Activated B cell treated with CpG ODN at 0.5 μM for 24 hours (primary cell): ENCODE data around the gene DUSP8. TPM values are rescaled to one million over a fixed set of nuclear protein-coding genes. Genes with fewer than 3 reads are reported as not detected.
"Not testable (repeated sequence)": the region's sequence is repeated elsewhere in the genome, so short reads cannot be mapped to it uniquely, and the experiment has no call there.

ENCODE experiments used
- ATAC-seq: fragments of 200-7000 bp; cut with Tn5 transposase; one replicate; pipeline ENCODE4 v1.10.0; 2021; ENCODE audit warnings: low read depth, mild to moderate bottlenecking, moderate library complexity
- CTCF ChIA-PET: fragments of 350-600 bp; sonication (Branson Sonifier 250); formaldehyde crosslinking; loops from one replicate; lab custom pipeline; 2021; ENCODE audit warnings: antibody characterized with exemption; lab: Charles Lee
- POLR2A ChIA-PET: fragments of 350-600 bp; sonication (Branson Sonifier 250); formaldehyde crosslinking; loops from one replicate; lab custom pipeline; 2021; ENCODE audit warnings: antibody characterized with exemption; lab: Charles Lee
- DNase-seq: peaks from one replicate; pipeline ENCODE4 v3.0.0; 2022
- H3K27ac Mint-ChIP-seq: one replicate; pipeline ENCODE4 v1.8.0; 2020; ENCODE audit warnings: mixed read lengths
- H3K27me3 Mint-ChIP-seq: one replicate; pipeline ENCODE4 v1.8.0; 2021; ENCODE audit warnings: mixed read lengths
- H3K36me3 Mint-ChIP-seq: one replicate; pipeline ENCODE4 v1.8.0; 2021; ENCODE audit warnings: low read depth, mixed read lengths
- H3K4me1 Mint-ChIP-seq: one replicate; pipeline ENCODE4 v1.8.0; 2021; ENCODE audit warnings: mixed read lengths
- H3K4me3 Mint-ChIP-seq: one replicate; pipeline ENCODE4 v1.8.0; 2020; ENCODE audit warnings: mild to moderate bottlenecking, mixed read lengths
- H3K9me3 Mint-ChIP-seq: one replicate; pipeline ENCODE4 v1.8.0; 2020; ENCODE audit warnings: mixed read lengths
- intact Hi-C: fragments of 100-400 bp; cut with micrococcal nuclease; formaldehyde crosslinking; loops from one replicate; pipeline ENCODE4 v1.15.1; 2024
- total RNA-seq: library from RNA; stranded (reverse); gene quantifications from 2 replicates; pipeline ENCODE4 v1.2.3, GENCODE V29; 2022
- TF ChIP-seq, protein P1 (sequence below): fragments of 200-600 bp; IDR thresholded peaks from one replicate; pipeline ENCODE4 v1.8.0; 2022; ENCODE audit warnings: antibody characterized with exemption, mild to moderate bottlenecking

DUSP8 gene
- total RNA-seq, 1 donor from 2014 or later = 1.3 TPM

- Mint-ChIP-seq H3K4me3 (no peak overlapping the region), H3K27ac (no peak overlapping the region), H3K27me3 (peaks cover 15% of the 10 kb centered on the region), H3K9me3 (no peaks in the 10 kb centered on the region), H3K4me1 (peaks cover 21% of the 10 kb centered on the region), H3K36me3 (no peaks in the 10 kb centered on the region)
- DNase-seq (no peak), ATAC-seq (no peak)
- CTCF ChIA-PET = no interaction called here
- intact Hi-C loops = no loop called here
- TF ChIP-seq, protein P1, sequence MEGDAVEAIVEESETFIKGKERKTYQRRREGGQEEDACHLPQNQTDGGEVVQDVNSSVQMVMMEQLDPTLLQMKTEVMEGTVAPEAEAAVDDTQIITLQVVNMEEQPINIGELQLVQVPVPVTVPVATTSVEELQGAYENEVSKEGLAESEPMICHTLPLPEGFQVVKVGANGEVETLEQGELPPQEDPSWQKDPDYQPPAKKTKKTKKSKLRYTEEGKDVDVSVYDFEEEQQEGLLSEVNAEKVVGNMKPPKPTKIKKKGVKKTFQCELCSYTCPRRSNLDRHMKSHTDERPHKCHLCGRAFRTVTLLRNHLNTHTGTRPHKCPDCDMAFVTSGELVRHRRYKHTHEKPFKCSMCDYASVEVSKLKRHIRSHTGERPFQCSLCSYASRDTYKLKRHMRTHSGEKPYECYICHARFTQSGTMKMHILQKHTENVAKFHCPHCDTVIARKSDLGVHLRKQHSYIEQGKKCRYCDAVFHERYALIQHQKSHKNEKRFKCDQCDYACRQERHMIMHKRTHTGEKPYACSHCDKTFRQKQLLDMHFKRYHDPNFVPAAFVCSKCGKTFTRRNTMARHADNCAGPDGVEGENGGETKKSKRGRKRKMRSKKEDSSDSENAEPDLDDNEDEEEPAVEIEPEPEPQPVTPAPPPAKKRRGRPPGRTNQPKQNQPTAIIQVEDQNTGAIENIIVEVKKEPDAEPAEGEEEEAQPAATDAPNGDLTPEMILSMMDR = no peak
- POLR2A ChIA-PET = interaction anchor here (1.2 kb wide), 1 partner anchor 251 kb away, joined by 3 read pairs; no protein-coding TSS in a partner anchor
These were observed 32.6 kb upstream of the DUSP8 start for GRCh38 chr11:1604711-1605110.

- Mint-ChIP-seq H3K9me3 (no peaks in the 10 kb centered on the region), H3K27me3 (peaks cover 15% of the 10 kb centered on the region), H3K36me3 (no peaks in the 10 kb centered on the region), H3K4me3 (no peak overlapping the region), H3K27ac (no peak overlapping the region), H3K4me1 (peaks cover 21% of the 10 kb centered on the region)
- ATAC-seq (no peak), DNase-seq (no peak)
- intact Hi-C loops = no loop called here
- TF ChIP-seq, protein P1 = no peak
- CTCF ChIA-PET = no interaction called here
- POLR2A ChIA-PET = no interaction called here
These were observed 32.1 kb upstream of the DUSP8 start for GRCh38 chr11:1604181-1604580.

- CTCF ChIA-PET = no interaction called here
- H3K4me1 Mint-ChIP-seq = peaks cover 21% of the 10 kb centered on the region
- H3K4me3 Mint-ChIP-seq = no peak overlapping the region
- intact Hi-C loops = no loop called here
- peaks cover 15% of the 10 kb centered on the region for H3K27me3 Mint-ChIP-seq
- no peak for ATAC-seq
- no peak for DNase-seq
- H3K9me3 Mint-ChIP-seq = no peaks in the 10 kb centered on the region
- H3K36me3 Mint-ChIP-seq = no peaks in the 10 kb centered on the region
- POLR2A ChIA-PET = no interaction called here
- H3K27ac Mint-ChIP-seq = no peak overlapping the region
- TF ChIP-seq, protein P1 = no peak
These were observed 31.6 kb upstream of the DUSP8 start for GRCh38 chr11:1603629-1604028.

DNA sequence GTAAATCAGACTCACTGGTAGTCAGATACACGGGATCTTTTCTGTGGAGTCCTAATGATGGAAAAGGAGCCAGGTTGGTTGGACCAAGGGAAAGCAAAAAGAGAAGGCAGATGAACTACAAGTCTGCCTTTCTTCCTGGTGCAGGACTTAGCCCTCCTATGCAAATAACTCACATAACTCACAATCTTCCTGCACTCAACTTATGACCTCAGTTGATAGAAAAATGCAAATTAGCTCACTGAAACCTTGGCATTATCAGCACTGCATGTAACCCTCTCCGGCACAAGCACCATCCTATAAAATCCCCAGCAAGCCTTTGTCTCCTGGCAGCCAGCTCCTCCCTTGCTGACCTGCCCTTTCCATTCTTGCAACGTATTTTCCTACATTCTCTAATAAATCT, 29.6 kb upstream of the DUSP8 start:
- Mint-ChIP-seq H3K27me3 (peaks cover 21% of the 10 kb centered on the region), H3K4me1 (peaks cover 19% of the 10 kb centered on the region)
- H3K9me3 Mint-ChIP-seq, DNase-seq, H3K4me3 Mint-ChIP-seq, H3K36me3 Mint-ChIP-seq, H3K27ac Mint-ChIP-seq, intact Hi-C loops, POLR2A ChIA-PET: not testable (repeated sequence)
- ATAC-seq = peak; percentile 54
- CTCF ChIA-PET = interaction anchor here (0.7 kb wide), 1 partner anchor 26 kb away, joined by 3 read pairs; no protein-coding TSS in a partner anchor

DNA sequence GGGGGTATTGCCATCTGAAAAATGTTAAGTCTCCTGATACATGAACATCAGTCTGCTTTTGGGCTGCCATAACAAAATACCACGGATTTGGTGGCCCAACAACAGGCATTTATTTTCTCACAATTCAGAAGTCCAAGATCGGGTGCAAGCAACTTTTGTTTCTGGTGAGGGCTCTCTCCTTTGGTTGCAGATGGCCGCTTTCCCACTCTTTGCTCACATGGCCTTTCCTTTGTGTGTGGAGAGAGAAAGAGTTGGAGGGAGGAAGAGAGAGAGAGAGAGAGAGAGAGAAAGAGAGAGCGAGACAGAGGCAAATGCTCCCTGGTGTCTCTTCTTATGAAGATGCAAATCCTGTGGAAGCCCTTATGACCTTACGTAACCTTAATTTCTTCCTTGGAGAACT, 28.6 kb upstream of the DUSP8 start:
- CTCF ChIA-PET = interaction anchor here (0.7 kb wide), 1 partner anchor 27 kb away, joined by 3 read pairs; no protein-coding TSS in a partner anchor
- Mint-ChIP-seq H3K27ac (no peak overlapping the region), H3K36me3 (no peaks in the 10 kb centered on the region), H3K4me1 (peaks cover 12% of the 10 kb centered on the region), H3K4me3 (no peak overlapping the region), H3K9me3 (no peaks in the 10 kb centered on the region), H3K27me3 (peaks cover 28% of the 10 kb centered on the region)
- TF ChIP-seq, protein P1 = no peak
- DNase-seq = no peak
- intact Hi-C loops = no loop called here
- no peak for ATAC-seq
- POLR2A ChIA-PET = interaction anchor here (0.5 kb wide), 1 partner anchor 21 kb away, joined by 7 read pairs; no protein-coding TSS in a partner anchor

DNA sequence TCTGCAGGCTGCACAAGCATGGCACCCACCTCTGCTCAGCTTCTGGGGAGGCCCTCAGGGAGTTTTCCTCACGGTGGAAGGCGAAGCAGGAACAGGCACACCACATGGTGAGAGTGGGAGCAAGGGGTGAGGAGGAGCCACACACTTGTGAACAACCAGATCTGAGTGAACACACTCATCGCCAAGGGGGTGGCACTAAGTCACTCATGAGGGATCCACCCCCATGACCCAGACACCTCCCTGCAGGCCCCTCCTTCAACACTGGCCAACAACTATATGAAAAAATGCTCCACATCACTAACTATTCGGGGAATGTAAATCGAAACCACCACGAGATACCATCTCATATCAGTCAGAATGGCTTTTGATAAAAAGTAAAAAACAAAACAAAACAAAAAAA, 26.7 kb upstream of the DUSP8 start:
- Mint-ChIP-seq H3K9me3 (no peaks in the 10 kb centered on the region), H3K27ac (no peak overlapping the region), H3K27me3 (peaks cover 34% of the 10 kb centered on the region), H3K4me3 (no peak overlapping the region), H3K36me3 (no peaks in the 10 kb centered on the region), H3K4me1 (peaks cover 15% of the 10 kb centered on the region)
- TF ChIP-seq, protein P1 = no peak
- ATAC-seq (no peak), DNase-seq (no peak)
- CTCF ChIA-PET = no interaction called here
- intact Hi-C loops = no loop called here
- POLR2A ChIA-PET = interaction anchor here (0.6 kb wide), 1 partner anchor 27 kb away, joined by 6 read pairs; no protein-coding TSS in a partner anchor

DNA sequence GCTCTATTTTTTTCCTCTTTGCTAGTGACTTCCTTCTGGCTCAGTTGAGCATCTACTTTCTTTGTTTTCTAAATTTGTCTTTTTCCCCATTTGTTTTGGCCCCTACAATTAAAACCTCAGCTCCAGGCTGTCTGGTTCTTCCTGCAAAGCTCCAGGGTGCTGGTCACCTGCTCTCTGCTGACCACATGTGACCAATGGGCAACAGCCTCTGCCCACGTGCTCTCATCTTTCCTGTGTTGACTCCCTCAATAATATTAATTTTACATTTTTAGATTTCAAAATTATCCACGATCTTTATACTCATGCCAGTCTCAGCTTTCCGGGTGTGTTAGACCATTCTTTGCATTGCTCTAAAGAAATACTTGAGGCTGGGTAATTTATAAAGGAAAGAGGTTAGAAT, 26.3 kb upstream of the DUSP8 start:
- H3K27me3 Mint-ChIP-seq = peaks cover 36% of the 10 kb centered on the region
- intact Hi-C loops, H3K9me3 Mint-ChIP-seq, DNase-seq, H3K4me3 Mint-ChIP-seq, CTCF ChIA-PET, H3K36me3 Mint-ChIP-seq, POLR2A ChIA-PET, H3K27ac Mint-ChIP-seq, ATAC-seq: not testable (repeated sequence)
- H3K4me1 Mint-ChIP-seq = peaks cover 15% of the 10 kb centered on the region
